C4-2B (cell line): ENCODE measurements around the gene JARID2.
A peak's percentile ranks its signal among the peaks of the same experiment; 100 is the strongest.

Experiments
- H3K27ac ChIP-seq: fragments of 450-650 bp; 2 replicates; pipeline ENCODE4 v1.5.1; 2017
- CTCF ChIP-seq: fragments of 450-650 bp; conservative IDR thresholded peaks from 2 replicates; pipeline ENCODE4 v1.5.1; 2017; ENCODE audit warnings: mild to moderate bottlenecking
- ZFX ChIP-seq: fragments of 450-650 bp; IDR thresholded peaks from 2 replicates; pipeline ENCODE4 v1.6.1; 2017

Gene JARID2

GRCh38 chr6:15408758-15409157 lies 162.9 kb downstream of the JARID2 start:
- H3K27ac ChIP-seq, result peak overlapping the region; percentile 72; the same call in 1 of the 2 replicates
- TF ChIP-seq CTCF (no peak), ZFX (no peak)

GRCh38 chr6:15409301-15410125 lies 163.6 kb downstream of the JARID2 start:
- TF ChIP-seq ZFX (no peak), CTCF (0 out of 2 replicates have a peak, but pooled peaks have one; percentile 7)
- H3K27ac ChIP-seq, result peak overlapping the region; percentile 74; the same call in 1 of the 2 replicates

- H3K27ac ChIP-seq, result peak overlapping the region; percentile 74; the same call in 1 of the 2 replicates
- TF ChIP-seq ZFX (no peak), CTCF (no peak)
These were observed 164.2 kb downstream of the JARID2 start for GRCh38 chr6:15410126-15410391.

GRCh38 chr6:15410752-15411151 lies 164.9 kb downstream of the JARID2 start:
- no peak overlapping the region for H3K27ac ChIP-seq
- no peak for TF ChIP-seq ZFX
- TF ChIP-seq CTCF, result no peak

- no peak overlapping the region for H3K27ac ChIP-seq
- TF ChIP-seq ZFX (no peak), CTCF (no peak)
These were observed 165.9 kb downstream of the JARID2 start for GRCh38 chr6:15411766-15412165.

- H3K27ac ChIP-seq, result no peak overlapping the region
- TF ChIP-seq ZFX (no peak), CTCF (no peak)
These were observed 166.9 kb downstream of the JARID2 start for GRCh38 chr6:15412767-15413166.

GRCh38 chr6:15413466-15414234 lies 167.8 kb downstream of the JARID2 start:
- no peak for TF ChIP-seq CTCF
- no peak for TF ChIP-seq ZFX
- no peak overlapping the region for H3K27ac ChIP-seq
